B cell (primary cell): ENCODE measurements around the gene PSMC5. TPM values are rescaled to one million over a fixed set of nuclear protein-coding genes. Genes with fewer than 3 reads are reported as not detected.
A peak's percentile ranks its signal among the peaks of the same experiment; 100 is the strongest.

Source experiments
- ATAC-seq: fragments of 200-7000 bp; cut with Tn5 transposase; one replicate; pipeline ENCODE4 v1.10.0; 2021; ENCODE audit warnings: low read depth, mild to moderate bottlenecking, moderate number of reproducible peaks, moderate library complexity
- CTCF ChIA-PET: fragments of 350-600 bp; sonication (Branson Sonifier 250); formaldehyde crosslinking; loops from one replicate; lab custom pipeline; 2021; ENCODE audit warnings: antibody characterized with exemption, inconsistent platforms; lab: Charles Lee
- POLR2A ChIA-PET: fragments of 350-600 bp; sonication (Branson Sonifier 250); formaldehyde crosslinking; loops from one replicate; lab custom pipeline; 2021; ENCODE audit warnings: antibody characterized with exemption; lab: Charles Lee
- DNase-seq: peaks from one replicate; pipeline ENCODE4 v3.0.0; 2013
- H2AFZ ChIP-seq: 2 replicates; pipeline ENCODE4 v1.6.1; 2012; ENCODE audit warnings: mild to moderate bottlenecking, low read depth, low read length; ENCODE audit not compliant: insufficient read depth, poor library complexity, severe bottlenecking
- H3K27ac ChIP-seq, 2 donors: 1 replicate in 1 of 2; 2 replicates in 1 of 2; pipeline ENCODE4 v1.5.1; 2012 to 2013; ENCODE audit warnings: low read length in 2 of 2, mild to moderate bottlenecking in 2 of 2, moderate library complexity in 1 of 2
- H3K27me3 ChIP-seq, 4 experiments: fragments of 200-600 bp in 1 of 4; sonication (generic) in 1 of 4; replicated peaks in 1 of 4; 1 replicate in 2 of 4; 2 replicates in 2 of 4; pipeline versions ENCODE4 v1.6.1 to v1.7.0; 2013 to 2016; ENCODE audit warnings: low read length in 3 of 4, mild to moderate bottlenecking in 2 of 4, mixed read lengths in 1 of 4, moderate library complexity in 1 of 4; ENCODE audit not compliant: insufficient read depth in 4 of 4, control insufficient read depth in 3 of 4; ENCODE audit errors: control extremely low read depth in 1 of 4
- H3K36me3 ChIP-seq, 2 experiments: replicated peaks in 1 of 2; 1 replicate in 1 of 2; 2 replicates in 1 of 2; pipeline versions ENCODE4 v1.6.1 to v1.7.1; 2013; ENCODE audit warnings: low read length in 1 of 2; ENCODE audit not compliant: insufficient read depth in 2 of 2, control insufficient read depth in 1 of 2; ENCODE audit errors: control extremely low read depth in 1 of 2, extremely low read depth in 1 of 2
- H3K4me1 ChIP-seq, 2 donors: fragments of 200-600 bp in 1 of 2; sonication (generic) in 1 of 2; 1 replicate in 1 of 2; 2 replicates in 1 of 2; pipeline versions ENCODE4 v1.5.1 to v1.6.1; 2013 to 2017; ENCODE audit warnings: low read length in 2 of 2; ENCODE audit not compliant: control insufficient read depth in 2 of 2, insufficient read depth in 2 of 2
- H3K4me2 ChIP-seq: replicated peaks from 2 replicates; pipeline ENCODE3; 2012; ENCODE audit warnings: mild to moderate bottlenecking, low read depth, low read length; ENCODE audit not compliant: poor library complexity, severe bottlenecking
- H3K4me3 ChIP-seq, 5 experiments: fragments of 200-600 bp in 1 of 5; sonication (generic) in 1 of 5; 1 replicate in 3 of 5; 2 replicates in 2 of 5; pipeline versions ENCODE4 v1.5.1 to v1.7.0; 2011 to 2016; ENCODE audit warnings: low read length in 4 of 5, mild to moderate bottlenecking in 4 of 5, low read depth in 2 of 5, control low read depth in 1 of 5, moderate library complexity in 1 of 5; ENCODE audit not compliant: insufficient read depth in 1 of 5; ENCODE audit errors: control extremely low read depth in 1 of 5, extremely low read depth in 1 of 5
- H3K79me2 ChIP-seq: fragments of 200-600 bp; sonication (generic); one replicate; pipeline ENCODE4 v1.6.0; 2016; ENCODE audit warnings: low read length; ENCODE audit not compliant: control insufficient read depth, insufficient read depth
- H3K9ac ChIP-seq: fragments of 200-600 bp; sonication (generic); 2 replicates; pipeline ENCODE4 v1.6.1; 2017; ENCODE audit warnings: mild to moderate bottlenecking, low read length, moderate library complexity
- H3K9me3 ChIP-seq, 3 donors: one replicate each; pipeline versions ENCODE4 v1.6.1 to v1.7.1; 2013; ENCODE audit warnings: low read length in 2 of 3; ENCODE audit not compliant: control insufficient read depth in 2 of 3, insufficient read depth in 1 of 3; ENCODE audit errors: control extremely low read depth in 1 of 3
- H4K20me1 ChIP-seq: 2 replicates; pipeline ENCODE4 v1.6.0; 2012; ENCODE audit warnings: mild to moderate bottlenecking, low read length; ENCODE audit not compliant: insufficient read depth, control insufficient read depth, poor library complexity, severe bottlenecking
- H3K27ac Mint-ChIP-seq: one replicate; pipeline ENCODE4 v1.8.0; 2021; ENCODE audit warnings: mixed read lengths
- H3K27me3 Mint-ChIP-seq: one replicate; pipeline ENCODE4 v1.8.0; 2021; ENCODE audit warnings: mixed read lengths
- H3K4me1 Mint-ChIP-seq: one replicate; pipeline ENCODE4 v1.8.0; 2021; ENCODE audit warnings: mixed read lengths
- H3K4me3 Mint-ChIP-seq: one replicate; pipeline ENCODE4 v1.8.0; 2021; ENCODE audit warnings: mixed read lengths
- H3K9me3 Mint-ChIP-seq: one replicate; pipeline ENCODE4 v1.8.0; 2022; ENCODE audit warnings: mixed read lengths; ENCODE audit not compliant: insufficient read depth
- EZH2 ChIP-seq: IDR thresholded peaks from 2 replicates; pipeline ENCODE4 v1.6.1; 2012; ENCODE audit warnings: borderline replicate concordance, low read depth, mild to moderate bottlenecking, moderate library complexity, low read length; ENCODE audit not compliant: insufficient read depth, poor library complexity, severe bottlenecking
- WGBS: methylation state at CpG from one replicate; pipeline ENCODE4 v1.1.5; 2013; ENCODE audit warnings: missing lambda C conversion rate; ENCODE audit not compliant: insufficient coverage; 5-methylcytosine and 5-hydroxymethylcytosine counted together
- intact Hi-C: fragments of 100-400 bp; cut with micrococcal nuclease; formaldehyde crosslinking; loops from one replicate; pipeline ENCODE4 v1.10.0; 2022
- polyA plus RNA-seq: library from polyadenylated mRNA; depleted of rRNA; stranded (reverse); fragments of >200 nt; gene quantifications from 2 replicates; pipeline ENCODE4 v1.2.3, GENCODE V29; 2012
- total RNA-seq, 2 donors: library from RNA; stranded (reverse); fragments of 120-200 nt in 1 of 2; gene quantifications; 1 replicate in 1 of 2; 2 replicates in 1 of 2; pipeline versions ENCODE4 v1.2.3 to v1.2.4, GENCODE V29; 2013 to 2022
- TF ChIP-seq, protein P1 (sequence below): fragments of 200-600 bp; IDR thresholded peaks from one replicate; pipeline ENCODE4 v1.8.0; 2022; ENCODE audit warnings: antibody characterized with exemption, mild to moderate bottlenecking

PSMC5 gene
- total and polyA plus RNA-seq, 2 donors (not counting 1 experiment from before 2014, with no cell fraction given), result 87.1 to 104 TPM

DNA sequence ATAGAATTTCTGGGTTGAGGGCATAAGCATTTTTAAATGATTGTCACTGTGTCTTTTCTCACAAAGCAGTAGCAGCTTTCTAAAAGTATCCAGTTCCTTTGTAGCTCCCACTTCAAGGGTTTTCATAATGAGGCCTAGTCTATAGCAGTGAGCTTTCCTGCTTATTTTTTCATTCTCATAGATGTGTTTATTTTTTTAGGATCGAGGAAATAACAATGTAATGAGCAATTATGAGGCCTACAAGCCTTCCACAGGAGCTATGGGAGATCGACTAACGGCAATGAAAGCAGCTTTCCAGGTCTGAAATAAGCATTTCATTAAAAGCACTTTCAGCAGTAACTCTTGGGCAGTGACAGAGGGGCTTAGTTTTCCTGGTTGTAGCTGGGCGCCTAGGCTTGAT lies 10.6 kb upstream of the PSMC5 start:
- Histone ChIP-seq H3K79me2 (peaks cover 4% of the 10 kb centered on the region), H3K4me1 (peaks cover 4 to 10% of the 10 kb centered on the region in 2 donors), H4K20me1 (no peaks in the 10 kb centered on the region), H3K27ac (no peak overlapping the region), H3K36me3 (peaks cover 7 to 96% of the 10 kb centered on the region in 2 experiments), H3K9ac (no peak overlapping the region), H3K27me3 (no peaks in the 10 kb centered on the region), H3K9me3 (no peaks in the 10 kb centered on the region), H3K4me3 (no peak overlapping the region), H2AFZ (no peak overlapping the region), H3K4me2 (no peak overlapping the region)
- intact Hi-C loops, result no loop called here
- ATAC-seq, result no peak
- H3K9me3 Mint-ChIP-seq, result no peaks in the 10 kb centered on the region
- ChIA-PET CTCF (interaction anchor here (1.8 kb wide), 1 partner anchor 16 kb away, joined by 3 read pairs; no protein-coding TSS in a partner anchor), POLR2A (interaction anchor here (0.6 kb wide), 1 partner anchor 608 kb away, joined by 4 read pairs; no protein-coding TSS in a partner anchor)
- H3K4me3 Mint-ChIP-seq, result no peak overlapping the region
- DNase-seq, result no peak
- WGBS, result 100% methylated on average over 1 of the region's 4 CpGs
- H3K27ac Mint-ChIP-seq, result no peak overlapping the region
- peaks cover 12% of the 10 kb centered on the region for H3K4me1 Mint-ChIP-seq
- H3K27me3 Mint-ChIP-seq, result no peaks in the 10 kb centered on the region
- no peak for TF ChIP-seq EZH2
- TF ChIP-seq, protein P1, sequence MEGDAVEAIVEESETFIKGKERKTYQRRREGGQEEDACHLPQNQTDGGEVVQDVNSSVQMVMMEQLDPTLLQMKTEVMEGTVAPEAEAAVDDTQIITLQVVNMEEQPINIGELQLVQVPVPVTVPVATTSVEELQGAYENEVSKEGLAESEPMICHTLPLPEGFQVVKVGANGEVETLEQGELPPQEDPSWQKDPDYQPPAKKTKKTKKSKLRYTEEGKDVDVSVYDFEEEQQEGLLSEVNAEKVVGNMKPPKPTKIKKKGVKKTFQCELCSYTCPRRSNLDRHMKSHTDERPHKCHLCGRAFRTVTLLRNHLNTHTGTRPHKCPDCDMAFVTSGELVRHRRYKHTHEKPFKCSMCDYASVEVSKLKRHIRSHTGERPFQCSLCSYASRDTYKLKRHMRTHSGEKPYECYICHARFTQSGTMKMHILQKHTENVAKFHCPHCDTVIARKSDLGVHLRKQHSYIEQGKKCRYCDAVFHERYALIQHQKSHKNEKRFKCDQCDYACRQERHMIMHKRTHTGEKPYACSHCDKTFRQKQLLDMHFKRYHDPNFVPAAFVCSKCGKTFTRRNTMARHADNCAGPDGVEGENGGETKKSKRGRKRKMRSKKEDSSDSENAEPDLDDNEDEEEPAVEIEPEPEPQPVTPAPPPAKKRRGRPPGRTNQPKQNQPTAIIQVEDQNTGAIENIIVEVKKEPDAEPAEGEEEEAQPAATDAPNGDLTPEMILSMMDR, result no peak

DNA sequence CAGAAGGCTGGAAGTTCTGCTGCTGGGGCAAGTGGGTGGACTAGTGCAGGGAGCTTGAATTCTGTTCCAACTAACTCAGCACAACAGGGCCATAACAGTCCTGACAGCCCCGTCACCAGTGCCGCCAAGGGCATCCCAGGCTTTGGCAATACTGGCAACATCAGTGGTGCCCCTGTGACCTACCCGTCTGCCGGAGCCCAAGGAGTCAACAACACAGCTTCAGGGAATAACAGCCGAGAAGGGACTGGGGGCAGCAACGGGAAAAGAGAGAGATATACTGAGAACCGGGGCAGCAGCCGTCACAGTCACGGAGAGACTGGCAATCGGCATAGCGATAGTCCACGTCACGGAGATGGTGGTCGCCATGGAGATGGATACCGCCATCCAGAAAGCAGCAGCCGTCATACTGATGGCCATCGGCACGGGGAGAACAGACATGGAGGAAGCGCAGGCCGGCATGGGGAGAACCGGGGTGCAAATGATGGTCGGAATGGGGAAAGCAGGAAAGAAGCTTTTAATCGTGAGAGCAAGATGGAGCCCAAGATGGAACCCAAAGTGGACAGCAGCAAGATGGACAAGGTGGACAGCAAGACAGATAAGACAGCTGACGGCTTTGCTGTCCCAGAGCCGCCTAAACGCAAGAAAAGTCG lies 9.4 kb upstream of the PSMC5 start:
- no peak overlapping the region for H3K4me2 ChIP-seq
- no peaks in the 10 kb centered on the region for H3K27me3 ChIP-seq
- TF ChIP-seq, protein P1, result no peak
- no peak for TF ChIP-seq EZH2
- ChIA-PET POLR2A (no interaction called here), CTCF (interaction anchor here (0.6 to 1.0 kb wide), 3 partner anchors 8 to 1396 kb away, joined by 3 to 4 read pairs (median 3); no protein-coding TSS in a partner anchor)
- Mint-ChIP-seq H3K4me3 (no peak overlapping the region), H3K27ac (peak overlapping the region; percentile 50), H3K9me3 (no peaks in the 10 kb centered on the region), H3K27me3 (no peaks in the 10 kb centered on the region), H3K4me1 (peaks cover 22% of the 10 kb centered on the region)
- WGBS, result 95% methylated on average over 27 of the region's 27 CpGs
- H3K27ac ChIP-seq, result peak overlapping the region in 1 of 2 donors; percentile 18
- peaks cover 8 to 96% of the 10 kb centered on the region in 2 experiments for H3K36me3 ChIP-seq
- DNase-seq (no peak), ATAC-seq (no peak)
- H3K4me1 ChIP-seq, result peaks cover 15 to 22% of the 10 kb centered on the region in 2 donors
- no peak overlapping the region for H2AFZ ChIP-seq
- no peak overlapping the region for H3K4me3 ChIP-seq
- intact Hi-C loops, result no loop called here
- H3K9me3 ChIP-seq, result no peaks in the 10 kb centered on the region
- no peaks in the 10 kb centered on the region for H4K20me1 ChIP-seq
- H3K9ac ChIP-seq, result no peak overlapping the region
- H3K79me2 ChIP-seq, result no peaks in the 10 kb centered on the region
